Measurements from ENCODE around the gene KIRREL1.

GRCh38 chr1:158147869-158148268 lies 154.4 kb downstream of the KIRREL1 start:
- TF ChIP-seq CTCF (optimal IDR thresholded peaks at IDR 0.05 in 1 of 3, IDR thresholded peaks at IDR 0.05 in 1 of 3, conservative IDR thresholded peaks at IDR 0.05 in 1 of 3; ENCODE audit: extremely low read depth in 1 of 3, insufficient read depth in 2 of 3, low read length in 3 of 3) (no peak), EZH2 (IDR thresholded peaks at IDR 0.05; ENCODE audit: low read length) (no peak)

All from keratinocyte (primary cell).